KOPT-K1 (cell line): ENCODE data around the gene YLPM1.

Experiments
- H3K27ac ChIP-seq: fragments of 200-600 bp; sonication (generic); 2 replicates; pipeline ENCODE4 v1.5.1; 2016; ENCODE audit warnings: antibody characterized with exemption, mild to moderate bottlenecking, low read depth, low read length; ENCODE audit not compliant: poor library complexity, severe bottlenecking
- H3K36me3 ChIP-seq: fragments of 200-600 bp; sonication (generic); 2 replicates; pipeline ENCODE4 v1.5.1; 2017; ENCODE audit warnings: antibody characterized with exemption, mild to moderate bottlenecking, low read length, moderate library complexity; ENCODE audit not compliant: insufficient read depth
- H3K9me3 ChIP-seq: fragments of 200-600 bp; sonication (generic); 2 replicates; pipeline ENCODE4 v1.5.1; 2017; ENCODE audit warnings: antibody characterized with exemption, low read length, mild to moderate bottlenecking; ENCODE audit not compliant: insufficient read depth, poor library complexity, severe bottlenecking

The YLPM1 gene

GRCh38 chr14:74866708-74867389, 103.7 kb downstream of the YLPM1 start:
- Histone ChIP-seq H3K27ac (no peak overlapping the region), H3K9me3 (no peaks in the 10 kb centered on the region), H3K36me3 (no peaks in the 10 kb centered on the region)

GRCh38 chr14:74867673-74868072, 104.6 kb downstream of the YLPM1 start:
- H3K27ac ChIP-seq, result no peak overlapping the region
- no peaks in the 10 kb centered on the region for H3K36me3 ChIP-seq
- H3K9me3 ChIP-seq, result no peaks in the 10 kb centered on the region

GRCh38 chr14:74868739-74869138, 105.6 kb downstream of the YLPM1 start:
- no peaks in the 10 kb centered on the region for H3K9me3 ChIP-seq
- no peaks in the 10 kb centered on the region for H3K36me3 ChIP-seq
- no peak overlapping the region for H3K27ac ChIP-seq

- Histone ChIP-seq H3K9me3 (no peaks in the 10 kb centered on the region), H3K27ac (no peak overlapping the region), H3K36me3 (no peaks in the 10 kb centered on the region)
Measured at GRCh38 chr14:74871819-74872218, 108.7 kb downstream of the YLPM1 start.

- Histone ChIP-seq H3K27ac (no peak overlapping the region), H3K9me3 (no peaks in the 10 kb centered on the region), H3K36me3 (no peaks in the 10 kb centered on the region)
Measured at GRCh38 chr14:74875204-74875603, 112.1 kb downstream of the YLPM1 start.

- H3K27ac ChIP-seq, result peak within 1 kb of the TSS; percentile 38
- H3K36me3 ChIP-seq, result no peaks in the 10 kb centered on the region
- no peaks in the 10 kb centered on the region for H3K9me3 ChIP-seq
Measured at GRCh38 chr14:74875941-74876913, 113.1 kb downstream of the YLPM1 start, which contains the start of gene PROX2. TSS of gene PROX2 (minus strand) at chr14:74876145. CDS start at chr14:74863834, 12,311 bp downstream.

DNA sequence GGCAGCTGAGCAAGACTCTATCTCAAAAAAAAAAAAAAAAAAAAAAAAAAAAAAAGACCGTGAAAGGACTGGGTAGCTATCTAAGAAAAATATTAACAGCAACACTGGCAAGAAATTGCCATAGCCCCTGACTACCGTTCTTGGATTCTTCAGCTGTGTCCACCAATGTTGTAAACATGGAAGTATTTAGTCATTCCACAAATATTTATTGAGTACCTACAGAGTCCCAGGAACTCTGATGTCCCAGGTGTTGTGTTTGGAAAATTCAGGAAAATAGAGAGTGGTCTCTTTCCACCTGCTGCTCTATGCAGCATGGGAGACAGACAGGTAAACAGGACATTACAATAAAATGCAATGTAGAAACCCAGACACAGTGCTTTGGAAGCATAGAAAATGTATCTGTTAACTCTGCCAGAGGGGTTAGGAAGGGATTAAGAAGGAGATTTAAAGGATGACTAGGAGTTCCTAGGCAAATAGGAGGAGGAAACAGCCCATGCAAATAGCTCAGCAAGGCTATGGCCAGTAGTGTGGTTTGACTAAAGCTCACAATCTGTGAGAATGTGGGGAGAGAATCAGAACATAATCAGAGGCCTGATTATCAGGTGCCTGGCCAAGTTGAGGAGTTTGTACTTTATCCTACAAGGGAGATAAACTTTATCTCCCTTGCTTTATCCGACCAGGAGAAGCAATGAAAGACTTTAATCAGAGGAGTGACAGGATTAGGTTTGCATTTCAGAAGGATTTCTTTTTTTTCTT, 116.5 kb downstream of the YLPM1 start:
- peaks cover 11% of the 10 kb centered on the region; the same call in 1 of the 2 replicates for H3K36me3 ChIP-seq
- no peak overlapping the region for H3K27ac ChIP-seq
- H3K9me3 ChIP-seq, result no peaks in the 10 kb centered on the region

DNA sequence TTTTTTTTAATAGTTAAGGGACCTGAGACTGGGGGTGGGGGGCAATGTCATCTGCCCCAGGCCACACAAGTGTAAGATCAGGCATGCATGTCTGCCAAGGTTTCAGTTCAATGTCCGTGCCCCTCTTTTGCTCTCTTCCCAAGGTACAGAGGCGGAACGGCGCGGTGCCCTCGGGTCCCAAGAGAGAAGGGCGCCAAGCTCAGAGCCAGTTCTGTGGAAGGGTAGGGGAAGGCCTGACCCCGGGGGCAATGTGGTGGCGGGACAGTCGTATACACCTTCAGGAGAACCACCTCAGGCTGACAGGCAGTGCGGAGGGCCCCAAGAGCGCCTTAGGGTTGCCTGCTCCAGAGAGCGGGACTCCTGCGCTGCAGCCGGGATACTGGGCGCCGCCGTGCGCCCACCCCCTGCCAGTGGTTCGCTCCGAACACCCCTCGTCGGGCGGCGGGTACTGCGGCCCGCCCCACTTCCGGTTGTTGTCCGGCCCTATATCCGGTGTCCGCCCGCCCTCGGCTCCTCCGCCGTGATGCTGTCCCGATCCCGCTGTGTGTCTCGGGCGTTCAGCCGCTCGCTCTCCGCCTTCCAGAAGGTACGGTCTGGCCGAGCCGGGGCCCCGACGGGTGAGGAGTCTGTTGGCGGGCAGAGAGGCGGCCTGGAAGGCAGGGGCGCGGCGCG, 118.5 kb downstream of the YLPM1 start, which contains the start of gene DLST:
Gene DLST (plus strand): TSS at position 486 of the 672 bp plus-strand sequence. CDS start 38 bp downstream, at position 524.
- Histone ChIP-seq H3K9me3 (no peaks in the 10 kb centered on the region), H3K27ac (peak within 1 kb of the TSS; percentile 85), H3K36me3 (peaks cover 30% of the 10 kb centered on the region)

GRCh38 chr14:74882103-74882920, 119.2 kb downstream of the YLPM1 start:
- peak overlapping the region; percentile 85 for H3K27ac ChIP-seq
- peaks cover 36% of the 10 kb centered on the region for H3K36me3 ChIP-seq
- no peaks in the 10 kb centered on the region for H3K9me3 ChIP-seq
